Activated CD8-positive, alpha-beta memory T cell treated with anti-CD3 and anti-CD28 coated beads, Interleukin-2, amount 50 U/mL, for 4 hours (primary cell): ENCODE data around the gene C4orf33.

Source experiments
- DNase-seq: peaks from one replicate; pipeline ENCODE4 v3.0.0-alpha.2; 2020

C4orf33 gene

DNA sequence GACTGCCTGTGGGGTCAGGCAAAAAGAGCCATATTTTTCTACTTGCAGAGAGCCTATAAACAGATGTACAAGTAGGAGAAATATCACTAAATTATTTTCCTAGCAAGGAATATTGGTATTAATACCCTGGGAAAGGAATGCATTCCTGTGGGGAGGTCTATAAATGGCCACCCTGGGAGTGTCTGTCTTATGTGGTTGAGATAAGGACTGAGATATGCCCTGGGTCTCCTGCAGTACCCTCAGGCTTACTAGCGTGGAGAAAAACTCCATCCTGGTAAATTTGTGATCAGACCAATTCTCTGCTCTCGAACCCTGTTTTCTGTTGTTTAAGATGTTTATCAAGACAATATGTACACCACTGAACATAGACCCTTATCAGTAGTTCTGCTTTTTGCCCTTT, 35.4 kb downstream of the C4orf33 start:
- no peak for DNase-seq

DNA sequence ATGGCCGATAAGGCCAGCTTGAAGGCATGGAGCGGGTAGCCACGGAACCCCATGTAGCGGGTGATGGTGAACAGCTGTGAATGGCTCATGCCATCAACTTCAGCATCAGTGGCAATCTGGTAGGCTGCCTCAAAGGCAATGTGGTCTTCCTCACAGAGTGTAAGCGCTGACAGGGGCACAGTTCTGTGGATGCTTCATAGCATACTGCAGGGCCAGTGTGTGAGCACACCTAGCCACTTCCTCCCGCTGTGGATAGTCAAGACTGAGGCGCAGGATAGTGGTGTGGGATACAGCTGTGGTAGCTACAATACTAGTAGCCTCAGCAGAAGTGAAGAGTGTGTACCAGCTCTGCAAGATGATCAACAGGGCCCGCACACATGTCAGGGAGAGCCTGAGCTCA, 40.5 kb downstream of the C4orf33 start:
- no peak for DNase-seq

DNA sequence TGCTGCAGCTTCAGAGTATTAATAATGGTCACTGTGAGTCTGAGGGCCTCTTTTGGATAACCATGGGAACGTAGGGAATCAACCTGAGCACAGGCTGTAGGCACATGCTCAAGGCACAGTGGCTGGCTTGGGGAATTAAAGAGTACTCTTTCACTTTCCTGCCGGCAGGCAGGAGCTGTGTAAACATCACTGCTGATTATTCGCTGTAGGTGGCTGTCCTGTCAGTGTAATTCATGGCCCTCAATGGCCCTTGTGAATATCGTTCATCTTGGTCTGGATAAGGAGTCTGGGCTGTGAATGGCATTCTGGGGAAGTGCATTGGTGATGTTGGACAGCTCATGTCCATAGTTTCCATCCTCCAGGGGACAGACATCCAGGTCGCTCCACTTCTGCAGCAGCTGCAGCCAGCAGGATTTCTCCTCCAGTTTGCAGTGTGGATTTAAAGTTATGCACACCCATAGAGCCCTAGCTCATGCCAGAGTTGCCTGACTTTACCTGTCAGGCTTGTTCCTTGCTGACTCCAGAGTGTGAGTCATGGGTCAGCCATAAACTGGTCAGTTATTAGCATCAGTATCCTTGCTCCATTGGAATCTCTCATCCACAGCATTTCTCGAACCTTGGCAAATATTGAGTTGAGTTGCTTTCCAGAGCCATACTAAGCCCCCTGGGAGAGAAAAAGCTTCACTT, 43.0 kb downstream of the C4orf33 start:
- DNase-seq, result no peak

DNA sequence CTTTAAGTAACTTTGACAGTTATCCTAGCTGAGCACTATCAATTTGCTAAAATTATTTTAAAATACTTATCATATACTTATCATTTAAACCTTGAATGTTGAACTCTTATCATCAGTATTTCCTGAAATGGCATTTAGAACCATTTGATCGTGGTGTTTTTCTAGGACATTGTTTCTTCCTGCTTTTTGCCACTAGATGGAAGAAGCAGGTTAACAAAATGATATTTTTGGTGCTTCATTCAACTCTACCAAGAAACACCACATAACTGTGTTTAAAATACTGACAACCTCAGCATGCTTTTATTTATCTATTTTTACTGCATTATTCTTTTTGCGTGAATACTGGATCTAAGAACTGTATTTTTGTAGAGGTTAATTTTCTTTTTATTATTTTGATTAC, 44.6 kb downstream of the C4orf33 start:
- no peak for DNase-seq

DNA sequence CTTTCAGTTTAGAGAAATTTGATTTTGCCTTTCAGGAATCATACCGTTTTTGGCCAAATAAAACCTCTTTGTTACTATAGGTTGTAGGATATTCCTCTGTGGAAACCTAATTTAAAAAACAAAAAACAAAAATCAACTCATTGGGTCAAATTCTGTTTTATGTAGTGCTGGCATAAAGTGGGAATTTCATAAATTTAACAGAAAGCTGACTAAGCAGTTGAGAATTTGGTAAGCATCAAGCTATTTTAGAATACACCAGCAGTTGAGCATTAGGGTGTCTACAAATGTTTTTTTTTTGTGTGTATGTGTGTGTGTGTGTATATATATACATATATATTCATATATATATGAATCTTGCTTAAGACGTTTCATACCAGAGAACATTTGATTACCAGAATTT, 47.4 kb downstream of the C4orf33 start:
- DNase-seq, result no peak

DNA sequence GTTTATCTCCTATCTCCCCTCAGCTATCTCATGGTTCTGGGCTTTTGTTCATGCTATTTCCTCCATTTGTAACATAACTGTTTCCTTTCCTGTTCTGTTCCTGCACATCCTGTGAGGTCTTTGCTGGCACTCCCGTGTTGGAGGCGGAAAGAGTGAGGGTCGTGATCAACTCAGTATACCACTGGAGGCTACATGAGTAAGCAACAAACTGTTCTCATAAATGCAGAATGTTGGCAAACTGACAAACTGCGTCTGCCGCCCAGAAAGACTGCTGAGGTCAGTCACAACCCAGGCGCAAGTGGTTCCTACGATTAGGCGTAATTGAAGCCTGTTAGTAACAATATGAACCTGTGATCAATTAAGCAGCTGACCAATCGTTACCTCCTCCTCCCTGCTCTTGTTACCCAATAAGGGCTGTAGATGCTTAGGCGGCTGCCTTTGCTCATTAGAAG, 48.8 kb downstream of the C4orf33 start:
- DNase-seq, result no peak

DNA sequence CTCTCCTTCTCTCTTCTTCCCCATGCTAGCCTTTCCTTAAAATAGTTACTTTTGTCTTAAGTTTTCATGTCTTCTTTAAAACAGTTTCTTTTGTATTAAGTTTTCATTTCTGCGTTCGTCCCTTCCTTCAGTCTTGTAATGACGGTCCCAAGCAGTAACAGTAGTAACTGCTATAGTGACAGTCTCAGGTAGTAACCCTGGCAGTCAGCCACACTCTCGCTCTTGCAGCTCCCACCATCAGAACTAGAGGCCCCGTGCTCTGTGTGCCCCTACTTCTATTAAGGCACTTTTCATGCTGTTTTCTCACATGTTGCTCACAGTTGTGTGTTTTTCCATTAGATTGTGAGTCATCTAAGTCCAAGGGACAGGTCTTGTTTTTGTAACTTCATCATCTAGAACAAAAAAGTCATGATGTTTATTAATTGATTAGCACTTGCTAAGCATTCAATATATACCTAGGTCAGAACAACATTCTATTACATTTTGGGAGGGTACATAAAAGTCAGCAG, 49.3 kb downstream of the C4orf33 start:
- no peak for DNase-seq

DNA sequence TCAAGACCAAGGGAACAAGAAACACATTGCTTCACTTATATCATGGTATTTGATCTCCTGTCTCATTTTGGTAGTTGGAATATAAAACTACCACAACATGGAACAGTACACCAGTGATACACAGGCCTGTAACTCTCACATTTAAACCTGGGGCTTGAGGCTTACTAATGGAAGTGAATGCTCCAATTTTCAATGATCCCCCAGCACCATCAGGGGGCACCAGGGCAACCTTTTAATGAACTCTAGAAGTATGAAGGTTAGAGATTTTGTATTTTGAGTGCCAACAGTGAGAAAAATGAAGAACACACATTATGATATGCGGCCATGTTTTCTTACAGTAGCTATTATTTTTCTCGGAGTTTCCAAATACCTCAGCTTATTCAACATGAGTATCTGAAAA, 50.7 kb downstream of the C4orf33 start:
- DNase-seq, result no peak

DNA sequence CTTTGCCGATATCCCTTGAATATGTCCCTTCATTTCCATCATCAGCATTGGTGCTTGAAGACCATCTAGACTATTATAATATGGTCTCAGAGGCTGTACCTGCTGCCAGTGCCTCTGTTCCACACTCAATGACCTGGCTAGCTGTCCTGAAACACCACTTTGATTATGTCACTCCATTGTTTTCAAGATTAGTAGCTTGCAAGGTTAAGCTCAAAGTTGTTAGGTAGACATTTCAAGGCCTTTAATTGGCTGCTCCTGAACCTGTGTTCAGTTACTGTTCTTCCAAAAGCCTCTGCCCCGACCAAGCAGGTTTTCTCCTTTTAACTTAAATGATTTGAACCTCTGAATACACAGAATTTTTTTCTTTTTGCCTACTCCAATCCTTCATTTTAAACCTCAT, 52.9 kb downstream of the C4orf33 start:
- no peak for DNase-seq

DNA sequence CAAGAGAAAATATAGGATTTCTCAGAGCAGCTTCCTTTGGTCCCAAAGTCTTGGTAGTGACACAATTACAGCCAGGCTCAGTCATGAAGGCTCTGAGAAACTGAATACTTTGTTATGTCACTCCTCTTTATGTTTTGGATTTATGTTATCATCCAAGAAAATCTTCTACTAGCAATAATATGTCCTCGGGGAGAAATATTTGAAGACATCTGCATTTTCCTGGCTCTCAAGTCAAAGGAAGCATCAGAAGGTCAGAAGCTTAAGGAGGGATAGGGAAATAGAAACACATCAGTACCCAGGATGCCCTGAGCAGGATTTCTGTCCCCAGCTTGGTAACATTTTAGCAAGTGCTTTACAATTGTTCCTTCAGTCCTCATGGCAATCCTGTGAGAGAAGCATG, 54.0 kb downstream of the C4orf33 start:
- DNase-seq, result no peak

DNA sequence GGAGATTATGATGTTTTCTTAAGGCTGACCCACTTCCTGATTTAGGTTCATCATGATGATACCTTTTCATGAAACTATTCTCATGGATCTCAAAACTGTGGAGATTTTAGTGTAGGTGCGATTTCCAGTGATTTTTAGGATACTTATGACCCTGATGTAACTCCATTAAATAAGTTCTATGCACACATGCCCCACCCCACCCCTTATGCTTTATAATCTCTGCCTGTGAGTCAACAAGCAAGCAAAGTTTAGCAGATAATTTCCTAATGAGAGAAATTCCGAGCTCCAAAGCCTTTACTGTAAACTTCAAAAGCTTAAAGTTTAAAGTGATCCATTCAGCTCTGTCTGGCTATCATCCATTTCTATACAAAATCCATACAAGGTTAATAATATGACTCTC, 56.4 kb downstream of the C4orf33 start:
- no peak for DNase-seq

DNA sequence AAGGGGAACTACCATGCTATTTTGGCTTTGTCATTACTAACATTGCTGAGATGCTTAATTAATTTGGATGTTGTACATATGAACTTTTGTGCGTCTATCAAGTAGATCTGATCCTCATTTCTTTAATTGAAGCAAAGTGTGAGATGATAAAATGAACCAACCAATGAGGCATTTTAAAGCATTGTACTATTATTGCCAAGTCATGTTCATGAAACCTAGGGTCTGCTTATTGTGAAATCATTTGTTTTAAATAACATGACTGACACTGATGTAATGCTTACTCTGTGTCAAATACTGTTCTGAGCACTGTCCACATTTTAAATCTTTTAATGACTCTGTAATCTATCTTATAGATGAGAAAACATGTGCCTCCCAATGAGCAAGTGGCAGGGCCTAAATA, 57.7 kb downstream of the C4orf33 start:
- no peak for DNase-seq

DNA sequence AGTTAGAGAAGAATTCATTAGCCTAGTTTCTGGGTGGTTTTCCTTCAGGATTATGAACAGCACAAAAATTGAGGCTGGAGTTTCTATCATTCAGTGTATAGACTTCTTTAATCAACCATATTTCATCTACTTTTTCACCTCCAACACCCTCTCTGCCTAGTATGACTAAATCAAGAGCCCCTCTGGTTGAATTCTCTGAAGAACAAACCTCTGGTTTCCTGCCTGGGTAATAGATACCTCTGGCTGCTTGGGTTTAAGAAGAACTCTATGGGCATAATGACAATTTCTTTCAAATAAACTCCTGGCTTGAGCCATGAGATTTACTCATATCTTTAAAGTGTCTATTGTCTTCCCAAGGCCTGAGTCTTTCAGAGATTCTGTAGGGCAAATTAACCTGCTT, 66.5 kb downstream of the C4orf33 start:
- DNase-seq, result no peak

DNA sequence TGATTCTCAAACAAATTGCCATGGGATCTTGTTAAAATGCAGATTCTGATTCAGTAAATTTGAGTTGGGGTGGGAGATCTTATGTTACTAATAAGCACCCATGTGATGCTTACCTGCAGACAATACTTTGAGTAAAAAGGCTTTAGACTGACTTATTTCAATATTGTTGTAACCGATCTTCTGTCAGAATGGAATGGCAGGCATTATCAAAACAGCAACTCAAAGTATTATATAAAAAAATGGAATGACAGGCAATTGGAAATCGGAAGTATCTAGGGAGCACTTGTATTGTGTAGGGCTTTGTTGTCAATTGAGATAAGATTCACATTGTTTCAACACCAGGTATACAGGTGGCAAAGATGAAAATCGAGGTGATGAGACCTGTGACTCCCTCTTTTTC, 67.5 kb downstream of the C4orf33 start:
- DNase-seq, result no peak

DNA sequence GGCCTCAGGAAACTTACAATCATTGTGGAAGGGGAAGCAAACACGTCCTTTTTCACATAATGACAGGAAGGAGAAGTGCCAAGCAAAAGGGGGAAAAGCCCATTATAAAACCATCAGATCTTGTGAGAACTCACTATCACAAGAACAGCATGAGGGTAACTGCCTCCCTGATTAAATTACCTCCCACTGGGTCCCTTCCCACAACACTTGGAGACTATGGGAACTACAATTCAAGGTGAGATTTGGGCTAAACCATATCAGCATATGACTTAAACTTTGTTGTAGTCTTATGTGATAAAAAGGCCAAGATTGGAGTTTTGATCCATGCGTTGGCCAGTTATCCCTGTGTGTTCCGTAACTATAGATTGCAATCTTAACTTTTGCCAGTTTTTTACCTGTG, 68.3 kb downstream of the C4orf33 start:
- no peak for DNase-seq
